Adrenal gland (tissue), 5 donors: ENCODE measurements around the gene SLC5A6.

Experiments
- CTCF ChIP-seq, 6 experiments: fragments of 450-650 bp in 4 of 6; fragments of 200-600 bp in 2 of 6; sonication (generic) in 1 of 6; IDR thresholded peaks; 1 replicate in 5 of 6; 2 replicates in 1 of 6; pipeline versions ENCODE4 v1.5.1 to v1.8.0; 2016 to 2021; ENCODE audit warnings: antibody characterized with exemption in 6 of 6, mild to moderate bottlenecking in 2 of 6, moderate library complexity in 1 of 6
- POLR2A ChIP-seq, 2 donors: fragments of 450-650 bp; IDR thresholded peaks; one replicate each; pipeline ENCODE4 v1.6.1; 2017; ENCODE audit warnings: antibody characterized with exemption in 2 of 2, mild to moderate bottlenecking in 2 of 2, moderate library complexity in 1 of 2
- donor health status: DM: no; HTN: no; CAD: no.

GRCh38 chr2:27158468-27158867, 53.6 kb downstream of the SLC5A6 start:
- TF ChIP-seq CTCF (IDR thresholded peaks at IDR 0.05): no peak
- no peak for TF ChIP-seq POLR2A (IDR thresholded peaks at IDR 0.05)
